ENCODE measurements around the gene PSME3.
"Not testable (repeated sequence)": the region's sequence is repeated elsewhere in the genome, so short reads cannot be mapped to it uniquely, and the experiment has no call there.

Gene PSME3

GRCh38 chr17:42878924-42879595, 45.9 kb downstream of the PSME3 start:
- no peak for DNase-seq

GRCh38 chr17:42879596-42879985, 46.4 kb downstream of the PSME3 start:
- no peak for DNase-seq

GRCh38 chr17:42880776-42881310, 47.6 kb downstream of the PSME3 start:
- DNase-seq, result no peak

- not testable (repeated sequence) for DNase-seq
Observed at GRCh38 chr17:42881706-42882105, 48.5 kb downstream of the PSME3 start.

- DNase-seq, result no peak
Observed at GRCh38 chr17:42882166-42882565, 49.0 kb downstream of the PSME3 start.

- no peak for DNase-seq
Observed at GRCh38 chr17:42883802-42884558, 50.8 kb downstream of the PSME3 start.

GRCh38 chr17:42885806-42886205, 52.6 kb downstream of the PSME3 start:
- DNase-seq, result not testable (repeated sequence)

- DNase-seq, result no peak
Observed at GRCh38 chr17:42886283-42887176, 53.3 kb downstream of the PSME3 start.

- no peak for DNase-seq
Observed at GRCh38 chr17:42889809-42890208, 56.6 kb downstream of the PSME3 start.

GRCh38 chr17:42891539-42892152, 58.4 kb downstream of the PSME3 start:
- DNase-seq, result no peak

- peak; percentile 16 for DNase-seq
Observed at GRCh38 chr17:42893359-42893758, 60.2 kb downstream of the PSME3 start.
